Peyer's patch (tissue), 4 donors: ENCODE measurements around the gene ZNF737.

Experiments used
- CTCF ChIP-seq, 6 experiments: fragments of 450-650 bp in 4 of 6; fragments of 200-600 bp in 2 of 6; sonication (generic) in 1 of 6; IDR thresholded peaks; one replicate each; pipeline ENCODE4 v1.5.1; 2017 to 2019; ENCODE audit warnings: antibody characterized with exemption in 6 of 6, mild to moderate bottlenecking in 3 of 6, moderate library complexity in 1 of 6
- POLR2A ChIP-seq, 2 donors: fragments of 450-650 bp; IDR thresholded peaks; one replicate each; pipeline ENCODE4 v1.5.1; 2017; ENCODE audit warnings: antibody characterized with exemption in 2 of 2, mild to moderate bottlenecking in 2 of 2, moderate library complexity in 2 of 2

GRCh38 chr19:20558011-20558410 lies 7.6 kb downstream of the ZNF737 start:
- no peak for TF ChIP-seq CTCF (IDR thresholded peaks at IDR 0.05)
- no peak for TF ChIP-seq POLR2A (IDR thresholded peaks at IDR 0.05)
